NOMO-1 treated with DMSO at 0.1 percent for 48 hours (cell line): ENCODE measurements around the gene COBL.

ENCODE experiments used
- DNase-seq: peaks from one replicate; lab custom pipeline; 2025; ENCODE audit not compliant: unreplicated experiment; lab: John Stamatoyannopoulos, UW

COBL gene, protein sequence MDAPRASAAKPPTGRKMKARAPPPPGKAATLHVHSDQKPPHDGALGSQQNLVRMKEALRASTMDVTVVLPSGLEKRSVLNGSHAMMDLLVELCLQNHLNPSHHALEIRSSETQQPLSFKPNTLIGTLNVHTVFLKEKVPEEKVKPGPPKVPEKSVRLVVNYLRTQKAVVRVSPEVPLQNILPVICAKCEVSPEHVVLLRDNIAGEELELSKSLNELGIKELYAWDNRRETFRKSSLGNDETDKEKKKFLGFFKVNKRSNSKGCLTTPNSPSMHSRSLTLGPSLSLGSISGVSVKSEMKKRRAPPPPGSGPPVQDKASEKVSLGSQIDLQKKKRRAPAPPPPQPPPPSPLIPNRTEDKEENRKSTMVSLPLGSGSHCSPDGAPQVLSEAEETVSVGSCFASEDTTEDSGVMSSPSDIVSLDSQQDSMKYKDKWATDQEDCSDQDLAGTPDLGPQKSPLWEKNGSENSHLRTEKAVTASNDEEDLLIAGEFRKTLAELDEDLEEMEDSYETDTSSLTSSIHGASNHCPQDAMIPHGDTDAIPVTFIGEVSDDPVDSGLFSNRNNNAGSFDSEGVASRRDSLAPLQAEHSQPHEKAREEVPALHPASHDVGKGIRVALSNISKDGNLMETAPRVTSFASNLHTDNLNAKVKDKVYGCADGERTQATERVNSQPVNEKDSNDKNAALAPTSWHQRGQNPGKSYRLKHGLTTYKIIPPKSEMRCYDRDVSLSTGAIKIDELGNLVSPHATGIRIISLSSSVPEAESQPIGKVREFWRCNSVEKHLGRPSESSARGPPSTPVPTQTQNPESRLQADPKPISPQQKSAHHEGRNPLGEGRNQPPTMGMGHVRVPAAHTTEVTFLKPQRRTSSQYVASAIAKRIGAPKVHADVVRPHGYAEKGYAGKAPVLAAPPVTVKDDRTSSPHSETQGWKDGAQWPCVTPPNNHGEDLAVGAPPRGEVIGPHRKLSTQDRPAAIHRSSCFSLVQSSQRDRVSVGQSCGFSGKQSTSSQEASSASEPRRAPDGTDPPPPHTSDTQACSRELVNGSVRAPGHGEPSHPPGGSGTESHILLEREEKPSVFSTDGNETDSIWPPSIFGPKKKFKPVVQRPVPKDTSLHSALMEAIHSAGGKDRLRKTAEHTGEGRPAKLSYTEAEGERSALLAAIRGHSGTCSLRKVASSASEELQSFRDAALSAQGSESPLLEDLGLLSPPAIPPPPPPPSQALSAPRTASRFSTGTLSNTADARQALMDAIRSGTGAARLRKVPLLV

DNA sequence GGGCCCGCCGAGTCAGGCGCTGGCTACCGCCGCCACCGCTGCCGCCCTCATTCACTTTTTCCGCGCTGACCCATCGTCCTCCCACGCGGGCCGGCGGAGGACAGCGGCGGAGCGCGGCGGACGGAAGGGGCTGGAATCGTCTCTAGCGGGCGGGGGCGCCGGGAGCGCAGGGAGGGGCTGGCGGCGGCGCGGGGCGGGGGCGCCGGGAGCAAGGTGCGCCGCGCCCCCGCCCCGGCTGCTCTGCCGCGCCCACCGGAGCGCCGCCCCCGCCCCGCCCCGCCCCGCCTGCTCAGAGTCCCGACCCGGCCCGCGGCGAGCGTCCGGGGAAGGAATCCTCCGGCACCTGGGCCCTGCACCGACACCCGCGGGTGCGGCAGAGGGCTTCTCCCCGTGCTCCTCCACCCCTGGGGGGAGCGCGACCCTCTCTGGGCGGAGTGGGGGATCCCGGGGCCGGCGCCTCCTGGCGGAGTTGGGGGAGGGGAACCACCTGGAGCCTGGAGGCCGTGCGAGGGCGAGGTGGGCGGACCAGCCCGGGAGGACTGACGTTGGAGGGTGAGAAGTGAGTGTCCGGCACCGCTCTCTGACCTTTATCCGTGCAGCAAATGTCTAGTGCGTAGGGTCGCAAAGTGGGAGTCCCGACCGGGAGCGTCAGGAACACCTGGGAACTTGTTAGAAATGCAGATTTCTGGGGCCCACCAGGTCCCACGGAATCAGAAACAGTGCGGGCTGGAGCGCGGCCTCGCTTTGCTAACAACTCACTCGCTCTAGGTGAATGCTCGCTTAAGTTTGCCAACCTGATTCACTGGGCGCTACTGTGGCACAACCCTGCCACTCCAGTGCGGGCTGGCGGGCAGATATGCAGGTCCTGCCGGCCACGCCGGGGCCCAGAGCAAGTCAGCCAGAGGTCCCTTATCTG is at the start of gene COBL:
COBL (minus strand) TSS at position 144 of the 916 bp plus-strand sequence. CDS start 176 bp downstream, outside the sequence.
- DNase-seq, result no peak

DNA sequence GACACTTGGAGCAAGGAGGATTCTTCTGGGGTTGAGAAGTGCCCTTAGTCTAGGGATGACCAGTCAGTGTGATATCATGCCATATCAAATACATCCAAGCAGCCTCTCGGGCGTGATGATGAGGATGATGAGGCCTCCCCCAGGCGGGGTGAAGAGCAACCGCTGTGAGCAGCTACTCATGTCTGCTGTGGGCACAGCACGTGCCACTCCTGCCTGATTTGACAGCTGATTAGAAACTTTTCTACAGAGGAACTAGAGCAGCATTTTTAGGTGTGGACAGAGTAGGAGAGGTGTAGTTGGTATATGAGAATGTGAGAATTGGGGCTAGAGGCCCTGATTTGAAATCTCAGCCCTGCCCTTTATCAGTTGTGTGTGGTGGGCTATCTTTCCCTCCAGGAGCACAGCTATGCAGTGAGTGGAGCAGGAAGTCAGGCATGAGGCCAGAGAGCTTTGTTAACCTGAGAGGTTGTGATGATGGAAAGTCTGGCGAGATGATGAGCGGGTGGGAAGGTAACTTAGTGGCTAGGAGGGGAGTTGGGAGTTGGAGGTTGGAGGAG is 49.6 kb upstream of the COBL start:
- DNase-seq, result no peak

DNA sequence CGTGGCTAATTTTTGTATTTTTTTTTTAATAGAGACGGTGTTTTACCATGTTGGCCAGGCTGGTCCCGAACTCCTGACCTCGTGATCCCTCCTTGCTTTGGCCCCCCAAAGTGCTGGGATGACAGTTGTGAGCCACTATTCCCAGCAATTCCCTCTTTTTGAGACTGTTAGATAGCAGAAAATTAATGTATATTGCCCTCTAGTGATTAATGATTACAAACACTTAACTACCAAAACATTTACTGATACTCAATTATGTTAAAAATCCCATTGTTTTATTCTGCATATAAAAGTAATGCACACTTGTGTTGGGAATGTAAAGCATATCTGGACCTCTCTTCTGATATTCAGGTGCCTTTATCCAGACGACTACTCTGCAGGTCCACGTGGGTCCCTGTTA is 41.2 kb upstream of the COBL start:
- DNase-seq, result no peak

DNA sequence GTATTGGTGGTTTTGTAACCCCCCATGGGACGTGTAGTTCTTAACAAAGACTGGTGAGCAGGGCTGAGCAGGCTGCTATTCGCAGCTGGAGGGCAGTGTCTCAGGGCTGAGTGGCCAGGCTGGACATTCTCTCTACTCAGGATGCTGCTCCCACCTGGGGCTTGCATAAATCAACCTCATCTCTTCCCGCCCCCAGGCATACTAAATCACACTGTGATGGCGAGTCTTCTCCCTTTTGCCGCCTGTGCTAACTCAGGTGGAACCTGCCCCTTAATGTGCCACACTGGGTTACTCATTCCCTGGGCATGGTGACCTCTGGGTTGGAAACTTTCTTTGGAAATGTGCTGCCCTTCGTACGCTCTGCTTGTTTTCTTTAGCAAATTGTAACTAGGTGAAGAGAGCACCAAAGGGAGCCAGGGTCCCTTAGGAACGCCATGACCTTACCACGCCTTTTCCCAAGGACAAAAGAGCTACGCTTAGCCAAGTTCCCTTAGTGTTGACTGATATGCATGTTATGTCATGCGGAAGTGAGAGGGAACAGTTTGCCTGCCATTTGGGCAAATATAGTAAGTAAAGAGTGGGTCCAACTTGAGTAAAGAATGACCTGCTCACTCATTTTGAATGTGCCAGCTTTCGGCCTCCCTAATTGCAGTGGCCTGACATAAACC is 40.4 kb upstream of the COBL start:
- DNase-seq, result no peak

DNA sequence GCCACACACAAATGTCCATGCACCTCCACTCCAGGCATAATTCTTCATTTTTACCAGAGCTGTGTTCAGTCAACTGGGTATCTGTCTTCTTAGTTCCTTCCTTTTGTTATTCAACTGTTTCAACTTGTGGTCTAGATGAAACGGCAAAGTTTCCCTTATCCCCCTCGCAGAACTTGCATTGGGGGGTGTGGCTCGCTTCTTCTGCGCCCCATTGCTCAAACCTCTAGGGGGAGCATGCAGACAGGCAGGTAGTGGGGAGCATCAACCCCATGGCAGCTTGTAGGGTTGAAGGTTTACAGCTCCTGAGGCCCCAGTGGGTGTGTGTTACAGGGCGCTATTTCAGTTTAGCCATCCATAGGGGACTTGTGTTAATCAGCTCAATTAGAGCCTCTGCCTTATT is 38.3 kb upstream of the COBL start:
- DNase-seq, result no peak

DNA sequence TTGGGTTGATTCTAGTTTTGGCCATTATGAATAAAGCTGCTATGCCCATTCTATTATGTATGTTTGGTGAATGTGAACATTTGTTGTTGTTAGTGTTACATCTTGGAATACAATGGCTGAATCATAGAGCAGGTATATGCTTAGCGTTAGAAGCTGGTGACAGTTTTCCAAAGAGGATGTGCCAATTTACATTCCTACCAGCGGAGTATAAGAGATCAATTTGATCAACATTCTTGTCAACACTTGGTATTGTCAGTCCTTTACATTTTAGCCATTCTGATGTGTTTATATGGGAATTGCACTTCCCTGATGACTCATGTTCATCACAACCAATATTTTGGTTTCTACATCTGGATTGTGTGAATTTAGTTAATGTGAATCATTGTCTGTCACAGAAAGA is 37.8 kb upstream of the COBL start:
- no peak for DNase-seq

DNA sequence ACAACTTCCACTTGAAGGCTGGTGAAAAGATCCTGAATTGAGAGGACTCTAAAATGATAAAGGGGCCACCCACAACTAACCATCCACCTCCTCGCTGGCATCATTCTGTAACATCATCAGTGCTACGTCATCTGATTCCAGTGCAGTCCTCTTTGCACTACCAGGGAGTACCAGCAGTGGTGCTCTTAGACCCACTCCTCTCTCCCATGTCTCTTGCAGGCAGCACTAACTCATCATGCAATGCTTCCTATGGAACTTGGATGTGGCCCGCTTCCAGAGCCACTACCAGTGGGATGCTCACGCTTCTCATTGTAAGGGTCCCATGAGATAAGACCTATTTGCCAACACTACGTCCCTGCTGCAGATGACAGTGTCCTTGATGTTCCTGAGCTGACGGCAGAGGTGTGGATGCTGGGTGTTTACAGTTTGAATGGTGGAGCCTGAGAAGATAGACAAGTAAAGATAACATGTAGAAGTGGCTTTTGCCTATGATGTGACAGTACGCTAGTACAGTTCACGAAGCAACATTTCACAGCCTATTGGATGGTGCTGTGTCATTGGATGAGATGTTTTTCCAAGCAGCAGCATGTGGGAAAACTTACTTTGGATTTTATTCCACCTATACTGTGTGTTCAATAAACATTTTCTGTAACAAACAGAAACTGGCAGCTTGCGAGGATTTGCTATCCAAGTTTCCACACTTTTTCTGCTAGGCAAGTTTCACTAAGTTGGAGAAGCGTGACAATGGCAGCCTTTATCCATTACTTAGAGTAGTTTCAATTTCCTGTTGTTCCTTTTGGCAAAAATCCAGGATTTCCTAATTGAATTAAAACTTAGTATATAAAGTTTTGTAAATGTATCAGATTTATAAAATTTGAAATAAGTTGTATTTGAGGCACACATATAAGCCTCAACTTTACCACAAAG is 35.8 kb upstream of the COBL start:
- no peak for DNase-seq

DNA sequence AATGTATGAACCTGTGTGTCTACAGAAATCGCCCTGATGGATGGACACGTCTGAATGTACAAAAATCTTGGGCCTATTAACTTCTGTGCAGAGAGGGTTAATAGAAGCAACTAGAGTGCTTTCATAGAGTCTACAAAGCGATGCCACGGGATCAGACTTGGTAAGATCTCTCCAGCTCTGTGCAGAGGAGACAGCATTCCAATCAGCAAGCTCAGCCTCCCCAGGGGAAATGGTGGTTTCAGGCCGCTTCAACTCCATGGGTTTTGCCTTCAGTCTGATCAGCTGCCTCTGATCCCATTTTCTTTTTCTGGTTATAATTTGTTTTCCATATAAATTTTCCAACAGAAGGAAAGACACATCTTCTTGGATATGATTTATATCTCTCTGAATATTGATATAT is 35.1 kb upstream of the COBL start:
- DNase-seq, result no peak

DNA sequence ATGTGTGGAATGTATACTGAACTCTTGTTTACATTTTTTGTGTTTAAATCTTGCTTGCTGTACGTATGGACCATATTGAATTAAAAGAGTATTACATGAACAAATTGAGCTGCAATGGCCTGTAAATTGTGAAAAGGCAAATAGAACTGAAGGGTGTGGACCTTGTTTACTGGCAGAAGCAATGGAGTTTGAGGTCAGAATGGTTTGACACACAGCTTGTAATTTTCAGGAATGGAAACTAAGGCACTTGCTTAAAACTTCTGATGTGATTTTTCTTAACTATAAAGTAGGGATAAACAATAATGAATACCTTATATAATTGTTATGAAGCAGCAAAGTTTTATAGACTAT is 33.9 kb upstream of the COBL start:
- DNase-seq, result no peak

DNA sequence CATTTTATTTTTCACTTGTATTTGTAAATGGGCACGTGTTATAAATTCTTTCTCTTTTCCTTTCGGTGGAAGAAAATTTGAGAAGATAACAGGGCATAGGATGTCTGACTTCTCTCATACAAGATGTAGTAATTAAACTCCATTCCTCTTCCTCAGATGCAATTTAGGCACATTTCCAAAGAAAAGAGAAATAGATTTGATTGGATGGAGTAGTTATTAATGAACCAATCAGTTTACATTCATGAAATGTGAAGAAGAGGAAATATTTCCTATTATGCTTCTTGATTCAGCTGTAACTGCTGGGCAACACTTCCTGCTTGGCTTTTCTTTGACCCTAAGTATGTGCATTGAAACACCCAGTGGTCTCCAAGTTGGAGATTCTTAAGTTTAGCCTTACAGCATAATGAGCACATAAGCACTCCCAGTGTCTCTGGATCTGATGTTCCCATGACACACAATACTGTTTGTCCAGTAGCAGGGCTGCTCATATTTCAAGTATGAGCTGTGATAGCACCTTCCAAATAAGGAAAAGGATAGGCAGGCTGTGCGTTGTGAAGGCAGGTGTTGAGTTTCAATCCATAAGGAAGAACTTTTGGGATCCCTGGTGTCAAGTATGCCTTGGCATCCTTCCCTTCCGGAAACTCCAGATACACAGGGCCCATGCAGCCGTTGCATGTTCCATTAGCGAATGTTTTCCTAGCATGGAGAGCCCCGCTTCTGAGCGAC is 33.4 kb upstream of the COBL start:
- DNase-seq, result no peak

DNA sequence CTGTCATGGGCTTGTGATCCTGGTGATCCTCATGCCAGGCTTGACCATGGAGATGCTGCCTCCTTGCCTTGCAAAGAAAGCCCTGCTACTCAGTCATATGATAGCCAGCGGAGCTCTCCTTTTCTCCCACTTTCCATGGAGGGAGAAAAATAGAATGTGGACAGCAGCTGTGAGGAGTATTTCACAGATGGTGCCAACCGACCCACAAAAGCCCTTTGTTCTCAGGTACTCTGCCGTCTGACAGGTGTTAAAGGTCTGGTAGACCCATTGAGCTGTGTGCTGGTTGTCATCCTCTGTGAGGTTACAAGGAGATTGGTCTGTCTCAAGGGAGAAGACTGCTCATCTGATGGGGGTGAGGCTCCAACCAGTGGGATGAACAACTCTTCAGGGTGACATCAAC is 29.5 kb upstream of the COBL start:
- DNase-seq, result no peak

DNA sequence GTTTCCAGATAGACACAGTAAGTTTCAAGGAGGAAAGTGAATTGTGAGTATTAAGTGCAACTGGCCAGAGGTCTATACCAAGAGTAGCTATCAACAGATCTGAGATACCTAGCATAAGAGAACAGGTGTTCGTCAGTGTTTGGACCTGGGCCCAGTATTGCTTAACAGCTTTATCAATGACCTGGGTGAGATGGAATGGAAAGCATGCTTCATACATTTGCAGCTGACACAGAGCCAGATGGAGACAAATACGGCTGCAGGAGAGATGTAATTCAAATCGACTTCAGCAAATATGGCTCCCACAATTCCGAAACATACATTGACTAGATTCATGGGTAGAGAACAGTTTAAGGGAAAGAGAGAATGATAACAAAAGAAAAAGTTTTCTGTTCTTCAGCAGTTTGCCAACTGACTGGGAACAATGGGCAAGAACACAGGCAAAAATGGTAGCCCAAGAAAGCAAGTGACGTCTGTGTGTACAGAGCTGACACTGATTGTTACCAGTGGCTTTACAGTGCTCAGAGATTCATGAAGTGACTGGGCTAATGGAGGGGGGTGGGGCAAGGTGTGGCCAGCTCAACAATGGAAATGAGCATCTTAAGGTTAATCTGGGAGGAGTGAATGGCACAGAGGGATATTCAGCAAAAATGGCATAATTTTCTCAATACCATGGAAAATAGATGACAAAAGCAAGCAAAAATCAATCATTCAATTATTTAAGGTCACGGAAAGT is 28.0 kb upstream of the COBL start:
- DNase-seq, result no peak

DNA sequence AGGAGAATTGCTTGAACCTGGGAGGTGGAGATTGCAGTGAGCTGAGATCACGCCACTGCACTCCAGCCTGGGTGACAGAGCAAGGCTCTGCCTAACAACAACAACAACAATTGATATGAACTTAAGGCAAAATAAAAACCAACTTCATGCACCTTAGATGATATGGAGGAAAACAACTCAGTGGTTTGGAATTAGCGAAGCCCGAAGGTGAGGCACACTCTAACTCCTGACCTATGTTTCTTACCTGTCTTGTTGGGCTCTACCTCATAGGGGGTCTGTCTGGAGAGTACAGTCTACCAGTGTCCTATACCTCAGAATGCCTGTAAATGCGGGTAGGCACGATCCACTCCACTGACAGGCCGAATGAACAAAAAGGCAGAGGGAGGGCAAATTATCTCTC is 24.3 kb upstream of the COBL start:
- DNase-seq, result no peak

DNA sequence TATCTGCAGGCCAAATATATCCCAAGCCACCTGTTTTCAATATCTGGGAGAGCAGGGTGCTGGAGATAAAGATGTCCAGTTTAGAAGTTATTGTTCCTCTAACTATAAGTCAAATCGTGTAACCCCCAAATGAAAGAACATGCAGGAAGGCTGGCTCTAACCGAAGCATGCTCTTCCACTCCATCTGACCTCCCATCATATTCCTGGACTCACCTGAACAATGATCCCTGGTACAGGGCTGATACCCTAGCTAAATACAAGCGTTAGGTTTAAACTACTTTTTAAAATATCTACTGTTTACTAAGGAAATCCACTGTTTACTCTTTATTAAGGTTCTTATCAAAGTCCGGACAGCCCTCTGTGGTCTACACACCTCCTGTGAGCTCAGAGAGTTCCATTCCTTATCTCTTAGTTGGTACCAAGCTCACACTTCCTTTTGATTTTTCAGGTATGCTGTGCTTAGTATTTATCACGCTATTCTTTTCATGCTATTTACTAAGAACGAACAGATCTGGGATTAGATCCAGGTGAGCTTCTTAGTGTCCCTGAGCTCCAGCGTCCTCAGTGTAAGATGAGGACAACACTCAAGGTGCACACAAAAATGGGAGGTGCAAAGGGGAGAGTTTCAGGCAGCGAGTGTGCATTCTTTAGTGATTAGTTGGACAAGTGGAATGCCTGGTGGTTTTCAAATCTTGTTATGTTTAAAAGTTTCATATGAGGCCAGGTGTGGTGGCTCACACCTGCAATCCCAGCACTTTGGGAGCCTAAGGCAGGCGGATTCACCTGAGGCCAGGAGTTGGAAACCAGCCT is 23.6 kb upstream of the COBL start:
- DNase-seq, result no peak

DNA sequence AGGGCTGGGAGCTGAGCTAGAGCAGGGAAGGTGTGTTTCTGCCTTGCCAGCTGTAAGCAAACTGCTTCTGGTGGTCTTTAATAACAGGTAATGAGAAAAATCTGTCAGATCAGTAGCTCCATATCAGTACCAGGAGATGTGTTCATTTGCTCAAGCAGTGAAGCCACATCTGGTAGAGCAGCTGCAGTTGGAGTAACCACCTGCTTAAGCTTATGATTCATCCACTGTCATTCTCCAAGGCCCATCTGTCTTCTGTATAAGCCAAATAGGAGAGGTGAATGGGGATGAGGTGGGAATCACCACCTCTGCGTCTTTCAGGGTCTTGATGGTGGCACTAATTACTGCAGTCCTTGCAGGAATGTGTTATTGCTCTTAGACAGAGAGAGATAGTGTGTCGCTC is 18.4 kb upstream of the COBL start:
- DNase-seq, result no peak

DNA sequence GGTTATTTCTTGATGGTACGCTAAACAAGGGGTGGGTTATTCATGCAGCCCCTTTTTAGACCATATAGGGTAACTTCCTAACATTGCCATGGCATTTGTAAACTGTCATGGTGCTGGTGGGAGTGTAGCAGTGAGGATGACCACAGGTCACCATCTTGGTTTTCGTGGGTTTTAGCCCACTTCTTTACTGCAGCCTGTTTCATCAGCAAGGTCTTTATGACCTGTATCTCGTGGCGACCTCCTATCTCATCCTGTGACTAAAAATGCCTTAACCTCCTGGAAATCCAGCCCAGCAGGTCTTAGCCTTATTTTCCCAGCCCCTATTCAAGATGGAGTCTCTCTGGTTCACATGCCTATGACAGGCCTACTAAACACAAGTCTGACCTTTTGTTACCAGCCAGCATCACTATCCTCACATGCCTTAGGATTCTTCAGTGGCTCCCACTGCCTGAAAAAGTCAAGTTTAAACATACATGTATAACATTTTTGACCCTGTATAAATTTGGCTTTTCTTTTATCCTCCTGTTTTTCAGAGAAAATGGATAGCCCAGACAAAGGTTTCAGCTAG is 13.2 kb upstream of the COBL start:
- DNase-seq, result no peak
